HepG2 (cell line): ENCODE data around the gene CDC6. TPM values are rescaled to one million over a fixed set of nuclear protein-coding genes. Genes with fewer than 3 reads are reported as not detected.

Experiments used
- ARNT2 ChIP-seq: sonication (generic); formaldehyde crosslinking; IDR thresholded peaks from 2 replicates; pipeline ENCODE4 v1.8.0; 2022; ENCODE audit warnings: mild to moderate bottlenecking, low read depth, missing genetic modification reagents, moderate library complexity
- CCAR2 ChIP-seq: fragments of 200-400 bp; formaldehyde crosslinking; optimal IDR thresholded peaks from 2 replicates; pipeline ENCODE3; 2018; ENCODE audit warnings: low read depth, mild to moderate bottlenecking, low read length, moderate library complexity
- HMG20A ChIP-seq: IDR thresholded peaks from 2 replicates; pipeline ENCODE4 v1.6.1; 2016; ENCODE audit warnings: borderline replicate concordance
- HNRNPL ChIP-seq: fragments of 200-400 bp; formaldehyde crosslinking; IDR thresholded peaks from 2 replicates; pipeline ENCODE4 v1.6.1; 2017; ENCODE audit warnings: mild to moderate bottlenecking, low read depth, low read length
- HOXA3 ChIP-seq: sonication (generic); formaldehyde crosslinking; IDR thresholded peaks from 2 replicates; pipeline ENCODE4 v1.5.0; 2020; ENCODE audit warnings: missing genetic modification reagents
- KAT2B ChIP-seq: fragments of 150-350 bp; IDR thresholded peaks from 2 replicates; pipeline ENCODE4 v1.6.1; 2014; ENCODE audit warnings: low read depth, low read length, borderline replicate concordance
- NBN ChIP-seq: fragments of 450-650 bp; conservative IDR thresholded peaks from 2 replicates; pipeline ENCODE4 v1.6.1; 2017
- NFKB2 ChIP-seq: sonication (generic); formaldehyde crosslinking; IDR thresholded peaks from 2 replicates; pipeline ENCODE4 v1.4.0; 2020; ENCODE audit warnings: missing genetic modification reagents, borderline replicate concordance
- PAWR ChIP-seq: sonication (generic); formaldehyde crosslinking; IDR thresholded peaks from 2 replicates; pipeline ENCODE4 v1.4.0; 2020; ENCODE audit warnings: missing genetic modification reagents, mild to moderate bottlenecking, borderline replicate concordance
- SALL2 ChIP-seq: sonication (generic); formaldehyde crosslinking; IDR thresholded peaks from 2 replicates; pipeline ENCODE4 v1.8.1; 2023; ENCODE audit warnings: mild to moderate bottlenecking, missing genetic modification reagents, inconsistent platforms
- SIX1 ChIP-seq: sonication (generic); formaldehyde crosslinking; IDR thresholded peaks from 2 replicates; pipeline ENCODE4 v1.4.0; 2020; ENCODE audit warnings: missing genetic modification reagents, borderline replicate concordance
- SIX4 ChIP-seq: sonication (generic); formaldehyde crosslinking; IDR thresholded peaks from 2 replicates; pipeline ENCODE4 v1.4.0; 2020; ENCODE audit warnings: missing genetic modification reagents
- TAF1 ChIP-seq: sonication (generic); formaldehyde crosslinking; IDR thresholded peaks from 2 replicates; pipeline ENCODE4 v1.4.0; 2020; ENCODE audit warnings: missing genetic modification reagents
- TARDBP ChIP-seq: sonication (generic); formaldehyde crosslinking; IDR thresholded peaks from 2 replicates; pipeline ENCODE4 v1.8.0; 2022; ENCODE audit warnings: mild to moderate bottlenecking, missing genetic modification reagents
- THAP11 ChIP-seq: IDR thresholded peaks from 2 replicates; pipeline ENCODE4 v1.6.1; 2016; ENCODE audit warnings: missing biosample characterization, missing genetic modification reagents
- ZMAT3 ChIP-seq: sonication (generic); formaldehyde crosslinking; conservative IDR thresholded peaks from 2 replicates; pipeline ENCODE4 v1.7.0; 2021; ENCODE audit warnings: missing genetic modification reagents
- ZNF354B ChIP-seq: sonication (generic); formaldehyde crosslinking; IDR thresholded peaks from 2 replicates; pipeline ENCODE4 v1.8.0; 2022; ENCODE audit warnings: mild to moderate bottlenecking, missing genetic modification reagents
- ZNF407 ChIP-seq: sonication (generic); formaldehyde crosslinking; IDR thresholded peaks from one replicate; pipeline ENCODE4 v1.5.1; 2020; ENCODE audit warnings: mild to moderate bottlenecking, missing genetic modification reagents; ENCODE audit errors: not compliant biosample characterization
- ZNF713 ChIP-seq: sonication (generic); formaldehyde crosslinking; IDR thresholded peaks from 2 replicates; pipeline ENCODE4 v1.4.0; 2020; ENCODE audit warnings: mild to moderate bottlenecking, missing genetic modification reagents
- ZNF781 ChIP-seq: sonication (generic); formaldehyde crosslinking; IDR thresholded peaks from 2 replicates; pipeline ENCODE4 v1.5.1; 2020; ENCODE audit warnings: borderline replicate concordance, mild to moderate bottlenecking, missing genetic modification reagents; ENCODE audit errors: not compliant biosample characterization
- polyA plus RNA-seq, 8 experiments: library from polyadenylated mRNA; depleted of rRNA in 3 of 8; stranded (reverse) in 7 of 8; unstranded in 1 of 8; fragments of >200 nt; fragmentation: Illumina TruSeq in 4 of 8; extraction: Trizol in 4 of 8; gene quantifications; 2 replicates each; pipeline versions ENCODE4 v1.2.1 to v1.2.3, GENCODE V29; 2011 to 2016; ENCODE audit warnings: low read depth in 4 of 8, missing spikeins in 1 of 8, mixed read lengths in 1 of 8; ENCODE audit not compliant: insufficient read depth in 1 of 8
- total RNA-seq, 5 experiments: library from RNA; depleted of rRNA; stranded (reverse); fragments of >200 nt; fragmentation: Illumina TruSeq; extraction: Trizol; gene quantifications; 2 replicates each; pipeline ENCODE4 v1.2.3, GENCODE V29; 2016; ENCODE audit warnings: low read depth in 1 of 5

The CDC6 gene
- total and polyA plus RNA-seq, 2 of the 13 experiments (the other 11 are each of a cell fraction or from before 2014, with no cell fraction given) = 17.4 to 114 TPM

GRCh38 chr17:40345161-40345993 is 57.7 kb downstream of the CDC6 start (continued):
- TF ChIP-seq HMG20A = no peak
- no peak; the same call in 1 of the 2 replicates for TF ChIP-seq ZNF713
- no peak for TF ChIP-seq ZNF354B
- no peak for TF ChIP-seq NBN
- TF ChIP-seq KAT2B = no peak
- TF ChIP-seq ZNF407 (CRISPR knock-in tag) = peak; percentile 85
- TF ChIP-seq TARDBP = no peak; the same call in 1 of the 2 replicates
- TF ChIP-seq ZNF781 = no peak
- peak; percentile 55; the same call in 1 of the 2 replicates for TF ChIP-seq TAF1 (CRISPR knock-in tag)
- no peak; the same call in 1 of the 2 replicates for TF ChIP-seq SIX1 (CRISPR knock-in tag)
- peak; percentile 49 for TF ChIP-seq THAP11 (CRISPR knock-in tag)
- TF ChIP-seq PAWR = no peak; the same call in 1 of the 2 replicates
- TF ChIP-seq NFKB2 (CRISPR knock-in tag) = peak; percentile 80; the same call in 1 of the 2 replicates
- TF ChIP-seq SIX4 = no peak
- peak; percentile 53; the same call in 1 of the 2 replicates for TF ChIP-seq ZMAT3
- TF ChIP-seq CCAR2 = no peak
- peak; percentile 8; the same call in 1 of the 2 replicates for TF ChIP-seq ARNT2 (CRISPR knock-in tag)
- peak; percentile 95 for TF ChIP-seq HNRNPL
- TF ChIP-seq HOXA3 (CRISPR knock-in tag) = peak; percentile 69; the same call in 1 of the 2 replicates
- no peak; the same call in 1 of the 2 replicates for TF ChIP-seq SALL2 (CRISPR knock-in tag)
